Testis (tissue), 2 donors: Measurements from ENCODE around the gene MSI2.

Source experiments
- CTCF ChIP-seq, 3 experiments: fragments of 450-650 bp in 2 of 3; fragments of 200-600 bp in 1 of 3; sonication (generic) in 1 of 3; IDR thresholded peaks; one replicate each; pipeline ENCODE4 v1.5.1; 2016 to 2019; ENCODE audit warnings: antibody characterized with exemption in 3 of 3, mild to moderate bottlenecking in 2 of 3, moderate library complexity in 1 of 3
- POLR2A ChIP-seq: fragments of 450-650 bp; IDR thresholded peaks from one replicate; pipeline ENCODE4 v1.6.1; 2017; ENCODE audit warnings: antibody characterized with exemption, mild to moderate bottlenecking, moderate library complexity

GRCh38 chr17:57609125-57609877 is 353.0 kb downstream of the MSI2 start:
- TF ChIP-seq CTCF (IDR thresholded peaks at IDR 0.05), result no peak
- no peak for TF ChIP-seq POLR2A
